ENCODE data around the gene TLK2.
"Not testable (repeated sequence)": the region's sequence is repeated elsewhere in the genome, so short reads cannot be mapped to it uniquely, and the experiment has no call there.

The TLK2 gene

GRCh38 chr17:62596662-62597061 lies 118.0 kb downstream of the TLK2 start:
- no peak for FAIRE-seq
- no peak for DNase-seq (ENCODE audit: insufficient read length, low spot score)

- no peak for DNase-seq (ENCODE audit: insufficient read length, low spot score)
- FAIRE-seq = no peak
Measured at GRCh38 chr17:62597150-62597549, 118.5 kb downstream of the TLK2 start.

- FAIRE-seq (no peak), DNase-seq (ENCODE audit: insufficient read length, low spot score) (no peak)
Measured at GRCh38 chr17:62597920-62598319, 119.3 kb downstream of the TLK2 start.

GRCh38 chr17:62599964-62600657 lies 121.5 kb downstream of the TLK2 start:
- FAIRE-seq (peak; percentile 68), DNase-seq (ENCODE audit: insufficient read length, low spot score) (no peak)

GRCh38 chr17:62600805-62601204 lies 122.2 kb downstream of the TLK2 start:
- FAIRE-seq = no peak

GRCh38 chr17:62601471-62601870 lies 122.8 kb downstream of the TLK2 start:
- DNase-seq (ENCODE audit: insufficient read length, low spot score) = no peak
- FAIRE-seq = no peak

More at GRCh38 chr17:62600805-62601204, 122.2 kb downstream of the TLK2 start:
- no peak for DNase-seq (ENCODE audit: insufficient read length, low spot score)

GRCh38 chr17:62603783-62604182 lies 125.2 kb downstream of the TLK2 start:
- not testable (repeated sequence) for DNase-seq (ENCODE audit: insufficient read length, low spot score); FAIRE-seq

GRCh38 chr17:62605588-62605987 lies 127.0 kb downstream of the TLK2 start:
- DNase-seq (ENCODE audit: insufficient read length, low spot score) (no peak), FAIRE-seq (no peak)

GRCh38 chr17:62611292-62611691 lies 132.7 kb downstream of the TLK2 start:
- FAIRE-seq (no peak), DNase-seq (ENCODE audit: insufficient read length, low spot score) (no peak)

- FAIRE-seq (no peak), DNase-seq (ENCODE audit: insufficient read length, low spot score) (no peak)
Measured at GRCh38 chr17:62611728-62612127, 133.1 kb downstream of the TLK2 start.

- not testable (repeated sequence) for DNase-seq (ENCODE audit: insufficient read length, low spot score); FAIRE-seq
Measured at GRCh38 chr17:62612289-62612688, 133.7 kb downstream of the TLK2 start.

GRCh38 chr17:62613095-62613494 lies 134.5 kb downstream of the TLK2 start:
- not testable (repeated sequence) for FAIRE-seq

GRCh38 chr17:62614142-62614541 lies 135.5 kb downstream of the TLK2 start:
- FAIRE-seq (no peak), DNase-seq (ENCODE audit: insufficient read length, low spot score) (peak; percentile 45)

More at GRCh38 chr17:62613095-62613494, 134.5 kb downstream of the TLK2 start:
- not testable (repeated sequence) for DNase-seq (ENCODE audit: insufficient read length, low spot score)

GRCh38 chr17:62615503-62615902 lies 136.9 kb downstream of the TLK2 start:
- DNase-seq (ENCODE audit: insufficient read length, low spot score) (no peak), FAIRE-seq (no peak)

- FAIRE-seq (no peak), DNase-seq (ENCODE audit: insufficient read length, low spot score) (no peak)
Measured at GRCh38 chr17:62616993-62617893, 138.6 kb downstream of the TLK2 start.

- FAIRE-seq (no peak), DNase-seq (ENCODE audit: insufficient read length, low spot score) (no peak)
Measured at GRCh38 chr17:62617894-62618472, 139.4 kb downstream of the TLK2 start.

GRCh38 chr17:62618647-62619416 lies 140.2 kb downstream of the TLK2 start:
- DNase-seq (ENCODE audit: insufficient read length, low spot score) (no peak), FAIRE-seq (no peak)

- FAIRE-seq = peak; percentile 64
- DNase-seq (ENCODE audit: insufficient read length, low spot score) = no peak
Measured at GRCh38 chr17:62619417-62620155, 141.0 kb downstream of the TLK2 start.

GRCh38 chr17:62621223-62621622 lies 142.6 kb downstream of the TLK2 start:
- no peak for FAIRE-seq
- DNase-seq (ENCODE audit: insufficient read length, low spot score) = no peak

All from HTR-8/SVneo (cell line).